ENCODE results near the gene SULT1C4. TPM values are rescaled to one million over a fixed set of nuclear protein-coding genes. Genes with fewer than 3 reads are reported as not detected.

The SULT1C4 gene
- total and polyA plus RNA-seq, 2 experiments from 2014 or later = 17.3 to 17.8 TPM

- DNase-seq (ENCODE audit: low spot score) = no peak
- peaks cover 10% of the 10 kb centered on the region for H3K4me1 ChIP-seq (ENCODE audit: insufficient read depth)
- WGBS (ENCODE audit: low lambda C conversion rate, missing lambda C conversion rate) = 38% methylated on average over 2 of the region's 2 CpGs
- H3K4me3 ChIP-seq = peak overlapping the region; percentile 18
- H3K27me3 ChIP-seq = no peaks in the 10 kb centered on the region
- H3K79me2 ChIP-seq = peaks cover 17% of the 10 kb centered on the region
- no peak overlapping the region for H2AFZ ChIP-seq
- H3K9me3 ChIP-seq (ENCODE audit: low read depth) = no peaks in the 10 kb centered on the region
- no peaks in the 10 kb centered on the region for H4K20me1 ChIP-seq (ENCODE audit: insufficient read depth, poor library complexity, severe bottlenecking)
- H3K9me2 ChIP-seq (replicated peaks; ENCODE audit: insufficient read depth) = no peaks in the 10 kb centered on the region
- H3K4me2 ChIP-seq = peak overlapping the region; percentile 75
- H3K27ac ChIP-seq = peak overlapping the region; percentile 80
- no peak for TF ChIP-seq EZH2phosphoT487 (IDR thresholded peaks at IDR 0.05; ENCODE audit: low read depth, severe bottlenecking, unreplicated experiment)
- TF ChIP-seq CTCF (IDR thresholded peaks at IDR 0.05; ENCODE audit: poor library complexity) = no peak
- no peaks in the 10 kb centered on the region for H3K36me3 ChIP-seq (replicated peaks; ENCODE audit: insufficient read depth, low read depth)
Measured at GRCh38 chr2:108378851-108379250, 1.1 kb downstream of the SULT1C4 start.

GRCh38 chr2:108382196-108382595 lies 4.4 kb downstream of the SULT1C4 start:
- WGBS (ENCODE audit: low lambda C conversion rate, missing lambda C conversion rate) = 69% methylated on average over 4 of the region's 4 CpGs
- H3K4me2 ChIP-seq = no peak overlapping the region
- H3K9me2 ChIP-seq (replicated peaks; ENCODE audit: insufficient read depth) = no peaks in the 10 kb centered on the region
- H3K36me3 ChIP-seq (replicated peaks; ENCODE audit: insufficient read depth, low read depth) = no peaks in the 10 kb centered on the region
- H2AFZ ChIP-seq = no peak overlapping the region
- no peak for TF ChIP-seq CTCF (IDR thresholded peaks at IDR 0.05; ENCODE audit: poor library complexity)
- no peaks in the 10 kb centered on the region for H3K27me3 ChIP-seq
- H3K79me2 ChIP-seq = peaks cover 17% of the 10 kb centered on the region
- no peak overlapping the region for H3K27ac ChIP-seq
- no peak overlapping the region for H3K4me3 ChIP-seq
- no peaks in the 10 kb centered on the region for H4K20me1 ChIP-seq (ENCODE audit: insufficient read depth, poor library complexity, severe bottlenecking)
- DNase-seq (ENCODE audit: low spot score) = no peak
- H3K4me1 ChIP-seq (ENCODE audit: insufficient read depth) = peaks cover 4% of the 10 kb centered on the region
- no peaks in the 10 kb centered on the region for H3K9me3 ChIP-seq (ENCODE audit: low read depth)

GRCh38 chr2:108383146-108383830 lies 5.5 kb downstream of the SULT1C4 start:
- no peak for TF ChIP-seq EZH2phosphoT487 (IDR thresholded peaks at IDR 0.05; ENCODE audit: low read depth, severe bottlenecking, unreplicated experiment)
- no peak for TF ChIP-seq CTCF (IDR thresholded peaks at IDR 0.05; ENCODE audit: poor library complexity)
- no peak for TF ChIP-seq EZH2 (IDR thresholded peaks at IDR 0.05; ENCODE audit: borderline replicate concordance)
- no peaks in the 10 kb centered on the region for H4K20me1 ChIP-seq (ENCODE audit: insufficient read depth, poor library complexity, severe bottlenecking)
- no peak overlapping the region for H2AFZ ChIP-seq
- 88% methylated on average over 4 of the region's 4 CpGs for WGBS (ENCODE audit: low lambda C conversion rate, missing lambda C conversion rate)
- no peak for DNase-seq (ENCODE audit: low spot score)
- H3K79me2 ChIP-seq = peaks cover 17% of the 10 kb centered on the region
- H3K27me3 ChIP-seq = no peaks in the 10 kb centered on the region
- no peak overlapping the region for H3K4me2 ChIP-seq
- no peak overlapping the region for H3K27ac ChIP-seq
- H3K4me3 ChIP-seq = no peak overlapping the region
- H3K9me3 ChIP-seq (ENCODE audit: low read depth) = no peaks in the 10 kb centered on the region
- H3K36me3 ChIP-seq (replicated peaks; ENCODE audit: insufficient read depth, low read depth) = no peaks in the 10 kb centered on the region
- H3K9me2 ChIP-seq (replicated peaks; ENCODE audit: insufficient read depth) = no peaks in the 10 kb centered on the region
- H3K4me1 ChIP-seq (ENCODE audit: insufficient read depth) = no peaks in the 10 kb centered on the region

All from hepatocyte (in vitro differentiated cells).